A549 (cell line): ENCODE measurements around the gene XPO6.

Source experiments
- CHD2 ChIP-seq: fragments of 150-350 bp; IDR thresholded peaks from 2 replicates; pipeline ENCODE4 v1.6.1; 2014; ENCODE audit warnings: low read length; ENCODE audit not compliant: partially characterized antibody
- HDAC2 ChIP-seq: fragments of 200-600 bp; sonication (generic); IDR thresholded peaks from 2 replicates; pipeline ENCODE4 v1.6.1; 2016
- HOXB5 ChIP-seq: fragments of 250-450 bp; sonication (Bioruptor Pico); IDR thresholded peaks from 2 replicates; pipeline ENCODE4 v1.5.0; 2020; ENCODE audit warnings: mild to moderate bottlenecking, moderate library complexity
- POLR2A ChIP-seq: IDR thresholded peaks from 2 replicates; pipeline ENCODE4 v1.6.1; 2012; ENCODE audit warnings: mild to moderate bottlenecking, low read length
- RAD21 ChIP-seq, 2 experiments: fragments of >200 bp in 1 of 2; sonication (Bioruptor Twin) in 1 of 2; formaldehyde crosslinking in 1 of 2; IDR thresholded peaks in 1 of 2; conservative IDR thresholded peaks in 1 of 2; 2 replicates in 1 of 2; 3 replicates in 1 of 2; pipeline ENCODE4 v1.6.1; 2012 to 2018; ENCODE audit warnings: inconsistent platforms in 1 of 2
- RCOR1 ChIP-seq: fragments of 150-350 bp; IDR thresholded peaks from 2 replicates; pipeline ENCODE4 v1.6.1; 2014; ENCODE audit warnings: antibody characterized with exemption, low read length, low read depth
- TP53 ChIP-seq: fragments of 250-450 bp; sonication (Bioruptor Pico); IDR thresholded peaks from 2 replicates; pipeline ENCODE4 v1.5.0; 2021; ENCODE audit warnings: mild to moderate bottlenecking, moderate library complexity
- ZFP36 ChIP-seq: fragments of 450-650 bp; IDR thresholded peaks from 2 replicates; pipeline ENCODE4 v1.6.1; 2014; ENCODE audit warnings: borderline replicate concordance; ENCODE audit not compliant: partially characterized antibody
- TF ChIP-seq, protein P1 (sequence below): fragments of >200 bp; sonication (Bioruptor Twin); formaldehyde crosslinking; IDR thresholded peaks from 3 replicates; pipeline ENCODE4 v1.5.1; 2016
- TF ChIP-seq, protein P2 (sequence below): fragments of 150-350 bp; IDR thresholded peaks from 2 replicates; pipeline ENCODE4 v1.6.1; 2014; ENCODE audit warnings: low read depth, mild to moderate bottlenecking, low read length
- TF ChIP-seq, protein P3 (sequence below): fragments of 200-600 bp; sonication (generic); IDR thresholded peaks from 2 replicates; pipeline ENCODE4 v1.6.1; 2016; ENCODE audit warnings: antibody characterized with exemption, mild to moderate bottlenecking, moderate library complexity
- TF ChIP-seq, protein P4 (sequence below): IDR thresholded peaks from 2 replicates; pipeline ENCODE4 v1.6.1; 2012

DNA sequence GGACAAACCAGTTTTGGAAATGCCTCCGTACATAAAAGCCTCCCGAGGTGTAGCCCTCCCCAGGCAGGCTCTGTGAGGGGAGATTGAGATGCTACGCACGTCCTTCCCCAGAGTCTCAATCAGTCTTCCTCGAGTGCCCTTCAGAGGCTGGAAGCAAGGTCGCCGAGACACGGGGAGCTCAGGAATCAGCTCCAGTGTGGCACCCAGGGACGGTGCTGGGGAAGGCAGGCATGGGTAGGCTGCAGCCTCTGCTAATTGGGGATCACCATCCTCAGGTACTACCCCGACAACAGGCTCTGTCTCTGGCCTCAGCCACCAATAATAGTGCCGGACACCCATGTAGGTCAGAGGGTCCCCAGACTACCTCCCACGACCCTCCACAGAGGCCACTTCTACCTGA, 120.1 kb downstream of the XPO6 start:
- TF ChIP-seq, protein P1, sequence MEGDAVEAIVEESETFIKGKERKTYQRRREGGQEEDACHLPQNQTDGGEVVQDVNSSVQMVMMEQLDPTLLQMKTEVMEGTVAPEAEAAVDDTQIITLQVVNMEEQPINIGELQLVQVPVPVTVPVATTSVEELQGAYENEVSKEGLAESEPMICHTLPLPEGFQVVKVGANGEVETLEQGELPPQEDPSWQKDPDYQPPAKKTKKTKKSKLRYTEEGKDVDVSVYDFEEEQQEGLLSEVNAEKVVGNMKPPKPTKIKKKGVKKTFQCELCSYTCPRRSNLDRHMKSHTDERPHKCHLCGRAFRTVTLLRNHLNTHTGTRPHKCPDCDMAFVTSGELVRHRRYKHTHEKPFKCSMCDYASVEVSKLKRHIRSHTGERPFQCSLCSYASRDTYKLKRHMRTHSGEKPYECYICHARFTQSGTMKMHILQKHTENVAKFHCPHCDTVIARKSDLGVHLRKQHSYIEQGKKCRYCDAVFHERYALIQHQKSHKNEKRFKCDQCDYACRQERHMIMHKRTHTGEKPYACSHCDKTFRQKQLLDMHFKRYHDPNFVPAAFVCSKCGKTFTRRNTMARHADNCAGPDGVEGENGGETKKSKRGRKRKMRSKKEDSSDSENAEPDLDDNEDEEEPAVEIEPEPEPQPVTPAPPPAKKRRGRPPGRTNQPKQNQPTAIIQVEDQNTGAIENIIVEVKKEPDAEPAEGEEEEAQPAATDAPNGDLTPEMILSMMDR: no peak
- TF ChIP-seq, protein P2, sequence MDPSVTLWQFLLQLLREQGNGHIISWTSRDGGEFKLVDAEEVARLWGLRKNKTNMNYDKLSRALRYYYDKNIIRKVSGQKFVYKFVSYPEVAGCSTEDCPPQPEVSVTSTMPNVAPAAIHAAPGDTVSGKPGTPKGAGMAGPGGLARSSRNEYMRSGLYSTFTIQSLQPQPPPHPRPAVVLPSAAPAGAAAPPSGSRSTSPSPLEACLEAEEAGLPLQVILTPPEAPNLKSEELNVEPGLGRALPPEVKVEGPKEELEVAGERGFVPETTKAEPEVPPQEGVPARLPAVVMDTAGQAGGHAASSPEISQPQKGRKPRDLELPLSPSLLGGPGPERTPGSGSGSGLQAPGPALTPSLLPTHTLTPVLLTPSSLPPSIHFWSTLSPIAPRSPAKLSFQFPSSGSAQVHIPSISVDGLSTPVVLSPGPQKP: no peak
- TF ChIP-seq ZFP36 (no peak), POLR2A (no peak), RCOR1 (no peak), RAD21 (conservative IDR thresholded peaks at IDR 0.05 in 1 of 2, IDR thresholded peaks at IDR 0.05 in 1 of 2) (no peak), TP53 (CRISPR knock-in tag) (no peak), HDAC2 (no peak), HOXB5 (CRISPR knock-in tag) (no peak), CHD2 (no peak)
- TF ChIP-seq, protein P3, sequence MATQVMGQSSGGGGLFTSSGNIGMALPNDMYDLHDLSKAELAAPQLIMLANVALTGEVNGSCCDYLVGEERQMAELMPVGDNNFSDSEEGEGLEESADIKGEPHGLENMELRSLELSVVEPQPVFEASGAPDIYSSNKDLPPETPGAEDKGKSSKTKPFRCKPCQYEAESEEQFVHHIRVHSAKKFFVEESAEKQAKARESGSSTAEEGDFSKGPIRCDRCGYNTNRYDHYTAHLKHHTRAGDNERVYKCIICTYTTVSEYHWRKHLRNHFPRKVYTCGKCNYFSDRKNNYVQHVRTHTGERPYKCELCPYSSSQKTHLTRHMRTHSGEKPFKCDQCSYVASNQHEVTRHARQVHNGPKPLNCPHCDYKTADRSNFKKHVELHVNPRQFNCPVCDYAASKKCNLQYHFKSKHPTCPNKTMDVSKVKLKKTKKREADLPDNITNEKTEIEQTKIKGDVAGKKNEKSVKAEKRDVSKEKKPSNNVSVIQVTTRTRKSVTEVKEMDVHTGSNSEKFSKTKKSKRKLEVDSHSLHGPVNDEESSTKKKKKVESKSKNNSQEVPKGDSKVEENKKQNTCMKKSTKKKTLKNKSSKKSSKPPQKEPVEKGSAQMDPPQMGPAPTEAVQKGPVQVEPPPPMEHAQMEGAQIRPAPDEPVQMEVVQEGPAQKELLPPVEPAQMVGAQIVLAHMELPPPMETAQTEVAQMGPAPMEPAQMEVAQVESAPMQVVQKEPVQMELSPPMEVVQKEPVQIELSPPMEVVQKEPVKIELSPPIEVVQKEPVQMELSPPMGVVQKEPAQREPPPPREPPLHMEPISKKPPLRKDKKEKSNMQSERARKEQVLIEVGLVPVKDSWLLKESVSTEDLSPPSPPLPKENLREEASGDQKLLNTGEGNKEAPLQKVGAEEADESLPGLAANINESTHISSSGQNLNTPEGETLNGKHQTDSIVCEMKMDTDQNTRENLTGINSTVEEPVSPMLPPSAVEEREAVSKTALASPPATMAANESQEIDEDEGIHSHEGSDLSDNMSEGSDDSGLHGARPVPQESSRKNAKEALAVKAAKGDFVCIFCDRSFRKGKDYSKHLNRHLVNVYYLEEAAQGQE: no peak
- TF ChIP-seq, protein P4, sequence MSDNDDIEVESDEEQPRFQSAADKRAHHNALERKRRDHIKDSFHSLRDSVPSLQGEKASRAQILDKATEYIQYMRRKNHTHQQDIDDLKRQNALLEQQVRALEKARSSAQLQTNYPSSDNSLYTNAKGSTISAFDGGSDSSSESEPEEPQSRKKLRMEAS: no peak
